ENCODE measurements around the gene NUP98.

DNA sequence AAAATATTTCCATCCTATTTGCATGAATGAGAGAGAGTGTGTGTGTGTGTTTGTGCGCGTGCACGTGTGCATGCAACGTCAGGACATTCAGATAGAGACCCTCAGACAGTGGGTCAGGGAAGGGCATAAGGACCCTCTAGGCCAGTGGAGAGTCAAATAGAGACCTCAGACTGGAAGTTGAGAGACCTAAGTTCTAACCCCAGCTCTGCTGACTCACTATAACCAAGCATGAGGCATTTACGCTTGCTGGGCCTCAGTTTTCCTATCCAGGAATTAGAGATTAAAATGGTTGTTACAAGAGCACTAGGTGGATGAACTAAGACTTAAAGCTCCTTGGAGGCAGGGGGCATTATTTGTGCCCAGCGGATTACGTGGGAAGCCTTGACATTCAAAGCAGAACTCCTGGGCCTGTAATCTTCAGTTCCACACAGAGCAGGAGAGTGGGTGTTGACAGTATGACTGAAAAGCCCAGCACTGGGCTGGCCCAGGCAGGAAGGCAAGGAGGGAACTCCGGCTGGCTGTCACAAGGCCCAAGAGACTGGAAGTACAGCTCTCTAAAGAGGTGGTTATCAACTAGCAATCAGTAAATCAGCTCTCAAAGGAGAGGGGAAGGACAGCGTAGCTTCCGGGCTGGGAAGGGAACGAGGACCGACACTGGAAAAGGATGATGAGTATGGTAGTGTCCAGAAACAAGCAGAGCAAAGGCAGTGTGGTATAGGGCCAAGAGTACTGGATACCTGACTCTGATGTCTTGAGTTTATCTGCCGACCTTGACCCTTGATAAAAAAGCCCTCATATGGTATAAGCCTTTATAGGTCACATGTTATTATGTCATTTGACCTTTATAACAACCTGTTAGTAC, 34.3 kb upstream of the NUP98 start:
- TF ChIP-seq EZH2 (IDR thresholded peaks at IDR 0.05) (no peak), POLR2AphosphoS5 (IDR thresholded peaks at IDR 0.05; ENCODE audit: borderline replicate concordance, low read depth, low read length) (no peak)

All from SK-N-MC (cell line).